H9 (cell line): Measurements from ENCODE around the gene MAGEA1. TPM values are rescaled to one million over a fixed set of nuclear protein-coding genes. Genes with fewer than 3 reads are reported as not detected.

ENCODE experiments used
- DNase-seq: peaks from one replicate; pipeline ENCODE4 v3.0.0-alpha.2; 2017
- H2AFZ ChIP-seq: one replicate; pipeline ENCODE4 v1.6.1; 2013; ENCODE audit warnings: mild to moderate bottlenecking, low read length, control low read depth, moderate library complexity
- H2AK5ac ChIP-seq: 2 replicates; pipeline ENCODE4 v1.6.1; 2013; ENCODE audit warnings: low read length, control low read depth, mixed read lengths; ENCODE audit not compliant: insufficient read length
- H2BK120ac ChIP-seq: one replicate; pipeline ENCODE4 v1.6.1; 2013; ENCODE audit warnings: low read depth, mild to moderate bottlenecking, low read length, control low read depth, inconsistent platforms; ENCODE audit not compliant: poor library complexity, severe bottlenecking
- H2BK12ac ChIP-seq: 2 replicates; pipeline ENCODE4 v1.6.1; 2013; ENCODE audit warnings: low read length, control low read depth, mixed read lengths, low read depth; ENCODE audit not compliant: insufficient read length
- H2BK15ac ChIP-seq: 2 replicates; pipeline ENCODE4 v1.6.1; 2013; ENCODE audit warnings: low read depth, low read length, control low read depth
- H2BK20ac ChIP-seq: one replicate; pipeline ENCODE4 v1.6.1; 2013; ENCODE audit warnings: low read depth, mild to moderate bottlenecking, low read length, control low read depth, inconsistent platforms; ENCODE audit not compliant: poor library complexity, severe bottlenecking
- H2BK5ac ChIP-seq: 2 replicates; pipeline ENCODE4 v1.6.1; 2013; ENCODE audit warnings: low read length, control low read depth, mixed read lengths; ENCODE audit not compliant: insufficient read length
- H3K14ac ChIP-seq: 2 replicates; pipeline ENCODE4 v1.6.1; 2013; ENCODE audit warnings: low read length, control low read depth; ENCODE audit not compliant: insufficient read depth
- H3K18ac ChIP-seq: 2 replicates; pipeline ENCODE4 v1.6.1; 2013; ENCODE audit warnings: low read depth, mild to moderate bottlenecking, mixed read lengths, low read length, control low read depth; ENCODE audit not compliant: insufficient read length
- H3K23ac ChIP-seq: 2 replicates; pipeline ENCODE4 v1.6.1; 2013; ENCODE audit warnings: low read length, control low read depth, mixed read lengths, low read depth; ENCODE audit not compliant: insufficient read length
- H3K23me2 ChIP-seq: 2 replicates; pipeline ENCODE4 v1.6.1; 2013; ENCODE audit warnings: low read depth, mild to moderate bottlenecking, mixed read lengths, low read length, control low read depth; ENCODE audit not compliant: insufficient read length, poor library complexity, severe bottlenecking
- H3K27ac ChIP-seq: 2 replicates; pipeline ENCODE4 v1.5.1; 2013; ENCODE audit warnings: low read length, control low read depth, mixed read lengths, low read depth; ENCODE audit not compliant: insufficient read length
- H3K27me3 ChIP-seq: 2 replicates; pipeline ENCODE4 v1.6.1; 2013; ENCODE audit warnings: low read length, control low read depth, inconsistent platforms; ENCODE audit not compliant: insufficient read depth
- H3K4ac ChIP-seq: 2 replicates; pipeline ENCODE4 v1.6.1; 2013; ENCODE audit warnings: low read depth, mild to moderate bottlenecking, control low read depth, inconsistent platforms, low read length, moderate library complexity
- H3K4me1 ChIP-seq: 2 replicates; pipeline ENCODE4 v1.6.1; 2013; ENCODE audit warnings: low read length, control low read depth, inconsistent platforms; ENCODE audit not compliant: insufficient read depth
- H3K4me2 ChIP-seq: 2 replicates; pipeline ENCODE4 v1.6.1; 2013; ENCODE audit warnings: low read length, control low read depth, mixed read lengths; ENCODE audit not compliant: insufficient read length, insufficient read depth
- H3K56ac ChIP-seq: 2 replicates; pipeline ENCODE4 v1.6.1; 2013; ENCODE audit warnings: low read depth, mild to moderate bottlenecking, mixed read lengths, low read length, control low read depth; ENCODE audit not compliant: insufficient read length
- H3K79me1 ChIP-seq: 2 replicates; pipeline ENCODE4 v1.6.1; 2013; ENCODE audit warnings: low read depth, mild to moderate bottlenecking, moderate library complexity, low read length, control low read depth, inconsistent platforms; ENCODE audit not compliant: insufficient read depth, poor library complexity, severe bottlenecking
- H3K79me2 ChIP-seq: 2 replicates; pipeline ENCODE4 v1.6.1; 2013; ENCODE audit warnings: low read length, control low read depth, inconsistent platforms; ENCODE audit not compliant: insufficient read depth
- H3K9ac ChIP-seq: 2 replicates; pipeline ENCODE4 v1.6.1; 2013; ENCODE audit warnings: low read length, control low read depth, mixed read lengths; ENCODE audit not compliant: insufficient read length; ENCODE audit errors: extremely low read depth
- H3K9me3 ChIP-seq: one replicate; pipeline ENCODE4 v1.6.1; 2013; ENCODE audit warnings: low read depth, low read length, inconsistent platforms; ENCODE audit not compliant: control insufficient read depth
- H3T11ph ChIP-seq: one replicate; pipeline ENCODE4 v1.6.1; 2013; ENCODE audit warnings: mild to moderate bottlenecking, low read length, control low read depth, inconsistent platforms
- H4K20me1 ChIP-seq: one replicate; pipeline ENCODE4 v1.6.1; 2013; ENCODE audit not compliant: control insufficient read depth, insufficient read length, insufficient read depth
- H4K5ac ChIP-seq: 2 replicates; pipeline ENCODE4 v1.6.1; 2013; ENCODE audit warnings: low read depth, mild to moderate bottlenecking, mixed read lengths, low read length, control low read depth; ENCODE audit not compliant: insufficient read length
- H4K8ac ChIP-seq: replicated peaks from 2 replicates; pipeline ENCODE4 v1.6.1; 2013; ENCODE audit warnings: low read length, control low read depth, mixed read lengths, low read depth; ENCODE audit not compliant: insufficient read length
- H4K91ac ChIP-seq: 2 replicates; pipeline ENCODE4 v1.6.1; 2013; ENCODE audit warnings: low read depth, mild to moderate bottlenecking, moderate library complexity, mixed read lengths, low read length, control low read depth; ENCODE audit not compliant: insufficient read length
- H3K27ac Mint-ChIP-seq, 3 experiments: 2 replicates in 2 of 3; 3 replicates in 1 of 3; pipeline ENCODE4 v1.8.0; 2020 to 2021; ENCODE audit warnings: mixed read lengths in 3 of 3, mild to moderate bottlenecking in 1 of 3, moderate library complexity in 1 of 3
- H3K27me3 Mint-ChIP-seq: 2 replicates; pipeline ENCODE4 v1.8.0; 2021; ENCODE audit warnings: low read depth, mild to moderate bottlenecking, moderate library complexity, mixed read lengths
- H3K36me3 Mint-ChIP-seq, 3 experiments: 2 replicates in 2 of 3; 3 replicates in 1 of 3; pipeline ENCODE4 v1.8.0; 2020 to 2021; ENCODE audit warnings: low read depth in 3 of 3, mixed read lengths in 3 of 3; ENCODE audit not compliant: insufficient read depth in 1 of 3
- H3K4me1 Mint-ChIP-seq, 2 experiments: 2 replicates each; pipeline ENCODE4 v1.8.0; 2020; ENCODE audit warnings: mixed read lengths in 2 of 2
- H3K4me3 Mint-ChIP-seq, 2 experiments: 2 replicates in 1 of 2; 3 replicates in 1 of 2; pipeline ENCODE4 v1.8.0; 2020 to 2021; ENCODE audit warnings: mild to moderate bottlenecking in 2 of 2, mixed read lengths in 2 of 2, moderate library complexity in 1 of 2
- H3K9me3 Mint-ChIP-seq, 2 experiments: 2 replicates in 1 of 2; 3 replicates in 1 of 2; pipeline ENCODE4 v1.8.0; 2020; ENCODE audit warnings: mild to moderate bottlenecking in 2 of 2, mixed read lengths in 2 of 2, moderate library complexity in 1 of 2
- WGBS: extraction: QIAGEN DNeasy Blood & Tissue Kit; methylation state at CpG from one replicate; pipeline ENCODE4 v1.1.7; 2013; ENCODE audit warnings: missing lambda C conversion rate, low lambda C conversion rate, mixed read lengths; ENCODE audit not compliant: insufficient read length; ENCODE audit errors: extremely low coverage; 5-methylcytosine and 5-hydroxymethylcytosine counted together
- total RNA-seq: library from RNA; stranded (reverse); gene quantifications from 2 replicates; pipeline ENCODE4 v1.2.1, GENCODE V29; 2021
- TF ChIP-seq, protein P1 (sequence below): fragments of 200-600 bp; sonication (generic); conservative IDR thresholded peaks from 3 replicates; pipeline ENCODE4 v1.8.0; 2021; ENCODE audit warnings: antibody characterized with exemption, mild to moderate bottlenecking

MAGEA1 gene
- total RNA-seq, 1 experiment from 2014 or later, result not detected

DNA sequence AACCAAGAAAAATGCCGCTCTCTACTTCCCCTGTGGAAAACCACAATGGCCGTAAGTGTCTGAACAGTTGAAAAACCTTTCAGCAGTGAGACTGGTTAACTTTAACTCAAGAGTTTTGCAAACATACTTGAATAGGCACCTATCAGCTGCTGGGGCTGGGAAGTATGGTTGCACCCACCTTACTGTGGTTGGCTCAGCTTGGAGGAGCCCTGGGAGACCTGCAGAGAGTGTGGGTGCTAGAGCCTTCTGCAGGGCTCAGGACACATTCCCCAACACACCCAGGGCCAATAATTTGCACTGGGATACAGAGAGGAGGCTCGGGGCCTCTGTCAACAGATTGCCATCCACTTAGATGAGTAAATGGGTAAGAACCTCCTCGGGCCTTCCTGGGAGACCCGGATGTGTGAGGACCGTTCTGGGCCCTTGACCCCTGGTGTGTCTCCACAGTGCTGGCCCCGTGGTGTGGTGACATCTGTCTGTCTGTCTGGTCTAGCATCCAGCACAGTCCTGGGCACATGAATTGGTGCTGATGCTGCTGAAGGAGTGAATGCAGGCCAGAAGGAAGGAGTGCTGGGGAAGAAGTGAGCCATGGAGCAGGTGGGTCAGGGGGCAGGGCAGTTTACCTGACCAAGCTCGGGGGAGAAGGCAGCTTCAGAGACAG, 46.5 kb downstream of the MAGEA1 start:
- Histone ChIP-seq H2AFZ (no peak overlapping the region), H2BK15ac (no peak overlapping the region), H3K79me1 (no peaks in the 10 kb centered on the region), H2BK12ac (no peak overlapping the region), H2AK5ac (no peak overlapping the region), H3K23ac (no peak overlapping the region), H4K8ac (no peak overlapping the region), H3K4me2 (no peak overlapping the region), H3K56ac (no peak overlapping the region), H3K79me2 (no peaks in the 10 kb centered on the region), H3T11ph (no peak overlapping the region), H3K4me1 (no peaks in the 10 kb centered on the region), H4K20me1 (no peaks in the 10 kb centered on the region), H3K9ac (no peak overlapping the region), H3K4ac (no peak overlapping the region), H3K27me3 (no peaks in the 10 kb centered on the region), H4K91ac (no peak overlapping the region), H2BK5ac (no peak overlapping the region), H3K23me2 (no peaks in the 10 kb centered on the region), H3K14ac (no peak overlapping the region), H3K27ac (no peak overlapping the region), H2BK120ac (no peak overlapping the region), H3K18ac (no peak overlapping the region), H4K5ac (no peak overlapping the region), H2BK20ac (no peak overlapping the region), H3K9me3 (peaks cover 33% of the 10 kb centered on the region)
- Mint-ChIP-seq H3K4me1 (peaks cover 7 to 8% of the 10 kb centered on the region in 2 experiments), H3K9me3 (peaks cover 55 to 80% of the 10 kb centered on the region in 2 experiments), H3K27ac (peak overlapping the region in 2 of 3 experiments; percentile 81 to 82; a peak in 3 of 7 replicates), H3K4me3 (peak overlapping the region in 1 of 2 experiments; percentile 74; a peak in 2 of 5 replicates), H3K27me3 (peaks cover 4% of the 10 kb centered on the region; the same call in 1 of the 2 replicates), H3K36me3 (peaks cover 0 to 8% (median 3%) of the 10 kb centered on the region in 3 experiments; a peak in 4 of 7 replicates)
- WGBS, result no CpG with 5 or more reads among the region's 8 CpGs
- TF ChIP-seq, protein P1, sequence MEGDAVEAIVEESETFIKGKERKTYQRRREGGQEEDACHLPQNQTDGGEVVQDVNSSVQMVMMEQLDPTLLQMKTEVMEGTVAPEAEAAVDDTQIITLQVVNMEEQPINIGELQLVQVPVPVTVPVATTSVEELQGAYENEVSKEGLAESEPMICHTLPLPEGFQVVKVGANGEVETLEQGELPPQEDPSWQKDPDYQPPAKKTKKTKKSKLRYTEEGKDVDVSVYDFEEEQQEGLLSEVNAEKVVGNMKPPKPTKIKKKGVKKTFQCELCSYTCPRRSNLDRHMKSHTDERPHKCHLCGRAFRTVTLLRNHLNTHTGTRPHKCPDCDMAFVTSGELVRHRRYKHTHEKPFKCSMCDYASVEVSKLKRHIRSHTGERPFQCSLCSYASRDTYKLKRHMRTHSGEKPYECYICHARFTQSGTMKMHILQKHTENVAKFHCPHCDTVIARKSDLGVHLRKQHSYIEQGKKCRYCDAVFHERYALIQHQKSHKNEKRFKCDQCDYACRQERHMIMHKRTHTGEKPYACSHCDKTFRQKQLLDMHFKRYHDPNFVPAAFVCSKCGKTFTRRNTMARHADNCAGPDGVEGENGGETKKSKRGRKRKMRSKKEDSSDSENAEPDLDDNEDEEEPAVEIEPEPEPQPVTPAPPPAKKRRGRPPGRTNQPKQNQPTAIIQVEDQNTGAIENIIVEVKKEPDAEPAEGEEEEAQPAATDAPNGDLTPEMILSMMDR, result no peak
- no peak for DNase-seq
